ENCODE measurements around the gene IRF2.

Gene IRF2

GRCh38 chr4:184474263-184475095 is at the start of gene IRF2:
TSS of gene IRF2 (minus strand) at chr4:184474550. CDS start at chr4:184429064, 45,486 bp downstream.
- DNase-seq, result peak; percentile 84 to 96

DNA sequence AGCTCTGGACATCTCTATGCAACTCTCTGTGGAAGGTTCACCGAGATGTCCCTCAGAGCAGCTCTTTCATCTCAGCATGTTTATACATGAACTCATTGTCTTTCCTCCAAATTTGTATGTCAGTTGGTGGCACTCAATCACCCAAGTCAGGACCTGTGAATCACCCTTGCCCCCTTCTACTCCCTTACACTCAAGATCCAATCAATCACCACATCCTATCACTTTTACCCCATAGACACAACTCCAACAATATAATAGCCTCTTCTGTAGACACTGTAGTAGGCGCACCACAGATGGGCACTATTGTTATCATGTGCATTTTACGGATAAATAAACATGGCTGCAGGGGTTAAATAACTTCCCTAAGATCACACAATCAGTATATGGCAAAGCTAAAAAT is 41.3 kb upstream of the IRF2 start:
- no peak for DNase-seq

DNA sequence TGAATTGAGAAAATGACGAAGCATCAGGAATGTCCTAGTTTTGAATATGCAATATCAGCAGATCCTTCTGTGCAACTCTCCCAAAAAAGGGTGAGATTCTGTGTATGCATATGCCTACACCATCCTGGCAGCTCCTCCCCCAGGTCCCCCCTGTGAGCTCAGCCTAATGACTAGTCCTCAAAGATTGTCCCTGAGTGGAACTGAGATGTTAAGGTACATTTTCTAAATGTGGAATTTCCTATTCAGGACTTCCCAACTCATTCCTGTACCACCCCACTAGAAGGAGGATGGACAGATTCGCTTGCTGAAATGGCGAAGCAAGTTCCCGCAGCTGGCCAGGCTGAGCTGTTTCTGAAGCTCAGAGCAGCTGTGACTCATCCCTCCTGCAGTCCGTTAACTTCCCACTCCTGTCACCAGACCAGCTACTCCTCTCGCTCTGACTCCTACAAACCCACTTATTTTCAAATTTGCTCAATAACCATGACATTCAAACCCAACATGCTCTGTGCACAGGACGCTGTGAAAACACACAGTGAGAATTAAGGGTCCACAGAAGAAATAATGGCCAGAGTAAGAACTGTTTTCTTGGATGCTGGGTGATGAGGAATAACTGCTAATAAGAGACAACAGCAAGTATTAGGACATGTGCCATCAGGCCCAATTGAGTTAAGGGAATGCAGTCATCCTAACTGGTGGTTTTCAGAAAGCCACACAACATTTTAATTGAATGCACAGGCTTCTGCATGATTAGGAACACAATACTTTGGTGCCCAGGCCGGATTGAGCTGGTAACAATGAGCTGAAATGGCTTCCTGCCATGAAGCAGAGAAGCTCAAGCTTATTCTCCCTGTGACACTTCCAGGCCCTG is 40.0 kb upstream of the IRF2 start:
- DNase-seq, result no peak

- DNase-seq, result no peak
Observed at GRCh38 chr4:184513802-184514120, 39.4 kb upstream of the IRF2 start.

- no peak for DNase-seq
Observed at GRCh38 chr4:184511156-184511555, 36.8 kb upstream of the IRF2 start.

- DNase-seq, result no peak
Observed at GRCh38 chr4:184510401-184510800, 36.1 kb upstream of the IRF2 start.

GRCh38 chr4:184506527-184507121 is 32.3 kb upstream of the IRF2 start:
- peak in 1 of 2 experiments; percentile 9 for DNase-seq

DNA sequence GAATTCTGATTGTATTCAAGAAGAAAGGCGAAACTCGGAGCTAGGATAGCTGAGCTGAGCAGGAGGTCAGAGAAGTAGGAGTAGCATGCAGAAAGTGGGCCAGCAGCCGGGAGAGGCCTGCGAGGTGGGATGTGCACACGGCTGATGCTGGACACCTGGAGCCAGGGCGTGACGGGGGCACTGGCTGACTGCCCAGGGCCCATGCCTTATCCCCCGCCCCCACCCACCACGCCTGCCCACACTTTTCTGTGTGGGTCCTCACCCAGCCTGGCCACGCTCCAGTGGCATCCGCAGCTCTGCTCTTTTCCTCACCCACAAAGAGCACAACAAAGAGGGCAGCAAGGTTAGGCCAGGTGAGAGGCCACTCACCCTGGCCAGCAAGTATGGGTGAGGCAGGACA is 30.0 kb upstream of the IRF2 start:
- no peak for DNase-seq

DNA sequence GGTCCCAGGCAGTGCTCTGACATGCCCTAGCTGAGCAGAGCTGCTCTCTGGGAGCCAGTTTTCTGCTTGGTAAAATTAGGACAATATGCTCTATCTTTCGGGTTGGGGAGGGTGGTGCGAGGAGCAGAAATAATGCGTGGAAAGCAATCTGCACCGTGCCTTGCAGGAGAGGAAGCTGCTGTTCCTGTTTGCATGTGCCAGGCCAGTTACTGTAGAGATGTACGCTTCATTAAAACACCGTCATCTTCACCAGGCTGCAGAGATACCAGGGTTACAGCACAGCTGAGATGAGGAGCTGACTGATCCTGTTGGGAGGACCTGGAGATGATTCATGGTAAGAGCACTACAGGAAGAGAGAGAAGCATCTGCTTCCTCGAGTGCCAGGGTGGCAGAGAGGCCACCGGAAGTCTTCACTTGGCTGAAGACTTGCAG is 29.5 kb upstream of the IRF2 start:
- no peak for DNase-seq

DNA sequence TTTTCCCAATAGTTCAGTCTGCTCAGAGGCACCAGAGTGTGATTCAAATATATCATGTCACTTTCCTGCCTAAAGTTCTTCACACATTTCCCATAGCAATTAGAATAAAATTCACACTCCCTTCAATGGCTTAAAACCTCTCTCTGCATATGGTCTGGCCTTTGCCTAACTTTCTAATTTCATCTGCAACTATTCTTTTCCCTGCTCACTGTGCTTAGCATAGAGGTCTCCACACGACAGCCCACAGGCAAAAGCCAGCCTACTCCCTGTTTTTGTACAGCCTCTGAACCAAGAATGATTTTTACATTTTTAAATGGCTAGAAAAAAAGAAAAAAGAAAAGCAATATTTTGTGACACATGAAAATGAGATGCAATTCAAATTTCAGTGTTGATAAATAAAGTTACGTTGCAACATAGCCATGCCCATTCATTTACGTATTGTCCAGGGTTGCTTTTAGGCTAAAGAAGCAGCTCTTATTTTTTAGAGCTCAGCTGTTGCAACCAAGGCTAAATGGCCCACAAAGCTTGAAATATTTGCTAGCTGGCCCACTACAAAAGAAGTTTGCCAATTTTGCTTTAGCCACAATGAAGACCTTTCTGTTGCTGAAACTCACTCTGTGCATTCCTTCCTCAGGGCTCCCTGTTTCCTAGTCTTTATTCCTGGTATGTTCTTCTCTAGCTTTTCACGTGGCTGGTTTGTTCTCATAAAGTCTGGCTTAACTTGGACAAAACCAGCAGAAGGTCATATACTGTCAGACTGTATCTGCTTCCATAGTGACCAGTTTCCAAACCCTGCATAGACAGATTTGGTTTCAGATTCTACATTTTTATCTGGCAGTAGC is 26.6 kb upstream of the IRF2 start:
- DNase-seq, result no peak

DNA sequence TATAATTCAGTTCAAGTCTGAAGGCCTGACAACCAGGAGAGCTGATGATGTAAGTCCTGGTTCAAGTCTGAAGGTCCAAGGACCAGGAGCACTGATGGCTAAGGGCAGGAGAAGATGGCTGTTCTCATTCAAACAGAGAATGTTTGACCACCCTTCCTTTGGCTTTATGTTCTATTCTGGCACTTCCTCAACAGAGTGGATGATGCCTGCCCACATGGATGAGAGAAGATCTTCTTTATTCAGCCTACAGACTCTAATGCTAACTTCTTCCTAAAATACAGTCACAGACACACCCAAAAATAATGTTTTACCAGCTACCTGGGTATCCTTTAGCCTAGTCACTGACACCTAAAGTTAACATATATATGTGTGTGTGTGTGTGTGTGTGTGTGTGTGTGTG is 25.6 kb upstream of the IRF2 start:
- DNase-seq, result no peak

- DNase-seq, result no peak
Observed at GRCh38 chr4:184498598-184498997, 24.2 kb upstream of the IRF2 start.

DNA sequence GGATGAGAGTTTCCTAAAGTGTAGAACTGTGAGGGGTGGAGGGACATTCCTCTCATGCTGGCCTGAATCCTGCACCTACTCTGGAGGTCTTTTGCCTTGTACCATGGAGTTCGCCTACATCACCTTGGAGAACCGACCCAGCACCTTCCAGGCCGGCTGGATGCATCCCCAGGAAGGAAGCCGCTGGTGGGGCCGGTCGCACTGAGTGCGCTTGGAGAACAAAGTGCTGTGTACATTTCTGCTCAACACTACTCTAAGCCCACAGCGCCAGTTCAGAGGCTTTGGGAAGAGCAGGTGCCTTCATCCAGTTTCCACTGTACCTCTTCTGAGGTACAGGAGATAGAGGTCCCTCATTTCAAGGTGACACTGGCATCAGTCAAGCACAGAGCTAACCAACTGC is 15.4 kb upstream of the IRF2 start:
- no peak for DNase-seq

GRCh38 chr4:184487503-184487902 is 13.2 kb upstream of the IRF2 start:
- DNase-seq, result no peak

DNA sequence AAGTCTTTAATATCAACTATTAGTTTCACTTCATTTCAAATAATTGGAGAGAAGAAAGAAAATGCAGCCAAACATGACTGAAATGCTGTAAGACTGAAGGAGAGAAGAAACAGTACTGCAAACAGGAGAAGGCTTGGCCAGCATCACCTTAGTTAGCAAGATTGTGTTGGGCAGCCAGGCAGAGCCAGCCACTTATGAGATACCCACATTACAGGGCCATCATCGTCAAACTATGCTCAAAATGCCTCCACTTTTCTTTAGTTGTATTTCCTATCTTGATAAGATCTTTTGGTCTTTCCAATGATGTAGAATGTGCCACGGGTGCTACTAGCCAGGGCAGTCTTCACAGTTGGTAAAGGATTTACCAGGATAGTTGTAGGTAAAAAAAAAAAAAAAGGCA is 10.9 kb upstream of the IRF2 start:
- no peak for DNase-seq

- DNase-seq, result no peak
Observed at GRCh38 chr4:184481544-184481943, 7.2 kb upstream of the IRF2 start.

DNA sequence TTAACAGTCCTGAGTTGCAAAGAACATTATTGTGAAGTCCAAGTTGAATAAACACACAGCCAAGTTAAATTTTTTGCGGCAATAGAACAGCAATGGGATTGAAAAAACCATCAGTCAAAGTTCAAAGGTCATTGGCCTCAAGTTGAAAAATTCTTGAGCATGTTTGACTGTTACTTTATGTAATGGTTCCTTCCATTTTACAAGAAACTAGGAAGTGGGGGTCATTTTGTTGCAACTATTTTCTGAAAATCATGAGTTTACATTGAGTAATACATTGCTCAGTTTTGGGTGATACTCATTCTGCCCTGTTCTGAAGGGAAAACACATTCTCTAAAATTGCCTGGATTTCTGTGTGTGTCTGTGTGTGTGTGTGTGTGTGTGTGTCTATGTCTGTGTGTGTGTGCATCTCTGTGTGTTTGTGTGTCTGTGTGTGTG is 5.2 kb upstream of the IRF2 start:
- no peak for DNase-seq

DNA sequence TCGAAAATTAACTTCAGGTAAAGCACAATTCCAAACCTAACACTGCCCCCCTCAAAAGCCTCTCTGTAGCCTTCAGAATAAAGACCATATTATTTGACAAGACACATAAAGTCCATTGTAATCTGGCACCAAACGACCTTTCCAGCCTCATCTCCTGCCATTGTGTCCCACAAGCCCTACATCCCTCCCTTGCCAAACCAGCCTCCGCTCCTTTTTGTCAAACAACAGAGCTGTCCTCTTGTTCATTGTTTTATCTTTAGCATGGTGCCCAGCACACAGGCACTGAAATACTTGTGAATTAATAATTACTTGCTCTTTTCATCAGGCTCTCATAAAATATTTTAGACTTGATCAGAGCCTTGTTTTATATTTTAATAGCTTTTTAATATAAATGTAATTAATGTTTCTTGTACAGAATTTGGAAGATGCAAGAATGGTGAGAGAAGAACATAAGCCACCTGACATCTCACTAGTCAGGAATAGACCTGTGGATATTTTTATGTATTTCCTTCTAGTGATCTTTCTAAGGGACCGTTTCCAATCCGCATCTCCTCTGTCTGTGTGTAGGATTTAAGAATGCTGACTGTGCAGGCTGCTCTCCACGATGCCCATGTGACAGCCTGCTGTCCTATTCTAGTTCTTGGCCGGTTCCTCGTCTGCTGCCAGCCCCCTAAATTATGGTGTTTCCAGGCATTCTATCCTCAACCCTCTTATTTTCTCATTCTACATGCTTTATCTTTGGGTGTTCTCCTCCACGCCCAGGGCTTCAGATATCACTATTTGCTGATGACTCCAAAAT is 3.0 kb upstream of the IRF2 start:
- peak in 1 of 2 experiments; percentile 24 for DNase-seq

DNA sequence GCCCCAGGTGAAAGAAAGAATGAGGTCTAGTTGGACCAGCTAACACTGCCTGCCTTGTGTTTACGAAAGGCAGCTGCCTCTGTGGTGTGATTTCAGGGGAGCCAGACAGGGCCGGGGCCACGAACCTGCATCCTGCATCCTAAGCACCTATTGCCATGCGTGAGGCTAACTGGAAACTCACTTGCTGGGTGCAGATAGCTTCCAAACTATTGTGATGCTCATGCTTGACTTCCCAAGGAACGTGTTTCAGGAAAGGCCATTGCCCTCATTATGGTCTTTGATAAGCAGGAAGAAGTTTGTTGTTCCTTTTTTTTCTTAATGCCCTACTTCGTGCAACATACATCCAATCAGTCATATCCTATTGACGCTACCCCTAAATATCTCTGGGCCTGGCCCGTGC is 2.3 kb upstream of the IRF2 start:
- DNase-seq, result peak in 1 of 2 experiments; percentile 39

- no peak for DNase-seq
Observed at GRCh38 chr4:184475498-184475897, 1.1 kb upstream of the IRF2 start.

DNA sequence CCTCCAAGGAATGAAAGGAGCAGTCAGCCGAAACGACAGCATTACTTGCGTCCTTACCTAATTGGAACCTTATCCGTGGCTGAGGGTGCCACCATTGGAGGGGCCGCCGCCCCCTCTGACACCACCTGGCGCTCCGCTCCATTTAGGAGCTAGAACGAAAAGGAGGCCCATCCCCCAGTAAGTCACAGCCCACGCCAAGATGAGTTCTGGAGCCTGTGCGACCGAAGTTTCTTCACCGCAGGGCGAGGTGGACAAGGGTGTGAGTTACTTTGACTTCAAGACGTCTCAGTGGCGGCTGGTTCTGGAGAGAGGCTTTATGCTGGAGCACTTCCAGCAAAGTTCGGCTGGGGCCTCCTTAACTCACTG is 729 bp upstream of the IRF2 start:
- DNase-seq, result peak in 1 of 2 experiments; percentile 66
